Lower leg skin (tissue), 4 donors: ENCODE data around the gene SPON1. TPM values are rescaled to one million over a fixed set of nuclear protein-coding genes. Genes with fewer than 3 reads are reported as not detected.
A peak's percentile ranks its signal among the peaks of the same experiment; 100 is the strongest.
"Not testable (repeated sequence)": the region's sequence is repeated elsewhere in the genome, so short reads cannot be mapped to it uniquely, and the experiment has no call there.

Source experiments
- DNase-seq, 2 donors: peaks; one replicate each; pipeline ENCODE4 v3.0.0-alpha.2; 2019; ENCODE audit warnings: low spot score in 2 of 2
- H3K4me3 ChIP-seq: fragments of 200-600 bp; sonication (generic); 2 replicates; pipeline ENCODE4 v1.5.1; 2017; ENCODE audit warnings: mild to moderate bottlenecking, low read depth; ENCODE audit not compliant: poor library complexity, severe bottlenecking
- CTCF ChIP-seq, 3 donors: fragments of 450-650 bp; IDR thresholded peaks; one replicate each; pipeline ENCODE4 v1.5.1; 2016; ENCODE audit warnings: antibody characterized with exemption in 3 of 3, mild to moderate bottlenecking in 3 of 3, moderate library complexity in 2 of 3
- POLR2A ChIP-seq, 2 donors: fragments of 450-650 bp; IDR thresholded peaks; one replicate each; pipeline ENCODE4 v1.6.1; 2016 to 2017; ENCODE audit warnings: antibody characterized with exemption in 2 of 2, mild to moderate bottlenecking in 1 of 2, moderate library complexity in 1 of 2
- WGBS, 2 donors: methylation state at CpG; one replicate each; pipeline ENCODE4 v1.1.5; 2018; 5-methylcytosine and 5-hydroxymethylcytosine counted together
- intact Hi-C: fragments of 100-400 bp; cut with DNase I; formaldehyde crosslinking; loops from one replicate; pipeline ENCODE4 v1.15.0; 2023; ENCODE audit warnings: low total_unique reads
- total RNA-seq, 4 donors: library from RNA; depleted of rRNA; stranded (reverse); fragments of >200 nt; gene quantifications; one replicate each; pipeline ENCODE4 v1.1.0, GENCODE V29; 2016

SPON1 gene
- total RNA-seq, 4 donors from 2014 or later, result 3.8 to 12.3 (median 5.1) TPM

- H3K4me3 ChIP-seq, result no peak overlapping the region
- WGBS, 2 donors, result 61 to 65% methylated on average over 8 of the region's 8 CpGs
- intact Hi-C loops, result no loop called here
- no peak for TF ChIP-seq POLR2A (IDR thresholded peaks at IDR 0.05)
- TF ChIP-seq CTCF (IDR thresholded peaks at IDR 0.05), result no peak
- no peak for DNase-seq
Measured at GRCh38 chr11:13923716-13924650, 38.5 kb upstream of the SPON1 start.

- no peak overlapping the region for H3K4me3 ChIP-seq
- TF ChIP-seq CTCF (IDR thresholded peaks at IDR 0.05) (no peak), POLR2A (IDR thresholded peaks at IDR 0.05) (no peak)
- WGBS, 2 donors, result 86 to 97% methylated on average over 2 of the region's 2 CpGs
- DNase-seq, result peak in 1 of 2 donors; percentile 28
- intact Hi-C loops, result no loop called here
Measured at GRCh38 chr11:13924801-13925327, 37.7 kb upstream of the SPON1 start.

- H3K4me3 ChIP-seq, DNase-seq, intact Hi-C loops: not testable (repeated sequence)
- WGBS, 2 donors, result 93 to 95% methylated on average over 5 of the region's 5 CpGs
Measured at GRCh38 chr11:13926366-13926765, 36.2 kb upstream of the SPON1 start.

- intact Hi-C loops, result no loop called here
- H3K4me3 ChIP-seq, result no peak overlapping the region
- no peak for DNase-seq
- TF ChIP-seq CTCF (IDR thresholded peaks at IDR 0.05) (no peak), POLR2A (IDR thresholded peaks at IDR 0.05) (no peak)
- 53 to 56% methylated on average over 3 of the region's 3 CpGs for WGBS, 2 donors
Measured at GRCh38 chr11:13926981-13927380, 35.5 kb upstream of the SPON1 start.

GRCh38 chr11:13927481-13927880 is 35.0 kb upstream of the SPON1 start:
- intact Hi-C loops, result no loop called here
- WGBS, 2 donors, result 96% methylated on average over 1 of the region's 1 CpG
- TF ChIP-seq POLR2A (IDR thresholded peaks at IDR 0.05) (no peak), CTCF (IDR thresholded peaks at IDR 0.05) (no peak)
- no peak overlapping the region for H3K4me3 ChIP-seq
- DNase-seq, result no peak

- intact Hi-C loops, result no loop called here
- 45 to 50% methylated on average over 4 of the region's 4 CpGs for WGBS, 2 donors
- no peak for DNase-seq
- no peak overlapping the region for H3K4me3 ChIP-seq
- no peak for TF ChIP-seq CTCF (IDR thresholded peaks at IDR 0.05)
- no peak for TF ChIP-seq POLR2A (IDR thresholded peaks at IDR 0.05)
Measured at GRCh38 chr11:13928566-13929251, 33.8 kb upstream of the SPON1 start.
